PC-3 (cell line): ENCODE data around the gene LACTBL1.

Source experiments
- EZH2 ChIP-seq: fragments of 300-600 bp; sonication (generic); IDR thresholded peaks from one replicate; pipeline ENCODE4 v1.6.1; 2017; ENCODE audit warnings: antibody characterized with exemption, mild to moderate bottlenecking, low read length; ENCODE audit not compliant: unreplicated experiment
- EZH2phosphoT487 ChIP-seq: fragments of 300-600 bp; sonication (generic); IDR thresholded peaks from 2 replicates; pipeline ENCODE4 v1.6.1; 2018; ENCODE audit warnings: mild to moderate bottlenecking, antibody characterized with exemption, low read length, borderline replicate concordance
- TF ChIP-seq, protein P1 (sequence below): fragments of 300-600 bp; sonication (generic); conservative IDR thresholded peaks from 2 replicates; pipeline ENCODE4 v1.5.1; 2017; ENCODE audit warnings: antibody characterized with exemption, low read depth, mild to moderate bottlenecking, low read length

DNA sequence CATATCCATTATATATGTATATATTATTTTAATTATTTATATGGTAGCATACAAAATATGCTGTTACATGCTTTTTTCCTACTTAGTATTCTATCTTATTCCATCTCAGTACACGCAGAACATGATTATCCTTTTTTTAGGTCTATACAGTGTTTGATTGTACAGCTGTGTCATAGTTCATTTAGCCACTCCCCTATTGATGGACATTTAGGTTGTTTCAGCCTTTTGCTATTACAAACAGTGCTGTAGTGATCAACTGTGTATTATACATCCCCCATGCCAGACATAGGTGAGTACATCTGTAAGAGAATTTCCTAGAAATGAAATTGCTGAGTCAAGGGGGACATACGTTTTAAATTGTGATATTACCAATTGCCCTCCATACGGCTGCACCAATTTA lies 15.6 kb downstream of the LACTBL1 start:
- TF ChIP-seq, protein P1, sequence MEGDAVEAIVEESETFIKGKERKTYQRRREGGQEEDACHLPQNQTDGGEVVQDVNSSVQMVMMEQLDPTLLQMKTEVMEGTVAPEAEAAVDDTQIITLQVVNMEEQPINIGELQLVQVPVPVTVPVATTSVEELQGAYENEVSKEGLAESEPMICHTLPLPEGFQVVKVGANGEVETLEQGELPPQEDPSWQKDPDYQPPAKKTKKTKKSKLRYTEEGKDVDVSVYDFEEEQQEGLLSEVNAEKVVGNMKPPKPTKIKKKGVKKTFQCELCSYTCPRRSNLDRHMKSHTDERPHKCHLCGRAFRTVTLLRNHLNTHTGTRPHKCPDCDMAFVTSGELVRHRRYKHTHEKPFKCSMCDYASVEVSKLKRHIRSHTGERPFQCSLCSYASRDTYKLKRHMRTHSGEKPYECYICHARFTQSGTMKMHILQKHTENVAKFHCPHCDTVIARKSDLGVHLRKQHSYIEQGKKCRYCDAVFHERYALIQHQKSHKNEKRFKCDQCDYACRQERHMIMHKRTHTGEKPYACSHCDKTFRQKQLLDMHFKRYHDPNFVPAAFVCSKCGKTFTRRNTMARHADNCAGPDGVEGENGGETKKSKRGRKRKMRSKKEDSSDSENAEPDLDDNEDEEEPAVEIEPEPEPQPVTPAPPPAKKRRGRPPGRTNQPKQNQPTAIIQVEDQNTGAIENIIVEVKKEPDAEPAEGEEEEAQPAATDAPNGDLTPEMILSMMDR, result no peak
- TF ChIP-seq EZH2phosphoT487, result no peak
- no peak for TF ChIP-seq EZH2
